ENCODE data around the gene FBN2.

DNA sequence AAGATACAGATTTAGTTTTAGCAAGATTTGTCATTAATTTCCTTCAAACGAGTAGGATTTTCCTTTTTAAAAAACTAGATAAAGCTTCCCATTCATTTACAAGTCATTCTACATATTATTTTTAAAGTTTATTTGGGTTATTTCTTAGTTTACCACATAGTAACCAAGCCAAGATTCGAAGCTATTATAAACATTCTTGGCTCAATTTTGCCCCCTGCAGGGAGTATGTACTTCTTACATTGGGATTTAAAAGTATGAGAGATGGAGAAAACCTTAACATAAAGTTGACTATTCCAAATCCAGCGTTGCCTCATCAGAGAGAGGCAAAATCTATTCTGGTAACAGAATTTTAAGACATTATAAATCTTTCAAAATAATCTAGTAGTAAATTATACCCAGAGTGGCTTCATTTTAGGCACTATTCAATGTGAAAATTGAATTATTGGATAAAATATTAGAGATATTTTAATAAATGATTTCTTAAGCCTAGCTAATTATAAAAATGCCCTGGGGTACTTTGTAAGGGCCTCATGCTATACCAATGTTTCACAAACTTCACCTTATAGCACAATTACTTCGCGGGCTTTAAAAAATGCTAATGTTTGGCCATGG, 39.1 kb downstream of the FBN2 start:
- TF ChIP-seq L3MBTL2 (IDR thresholded peaks at IDR 0.05) (no peak), NR2C2 (CRISPR knock-in tag; IDR thresholded peaks at IDR 0.05) (no peak), NR2C2 (tag; IDR thresholded peaks at IDR 0.05) (no peak), SIN3A (IDR thresholded peaks at IDR 0.05; ENCODE audit: borderline replicate concordance in 2 of 2, control insufficient read depth in 1 of 2, low read depth in 2 of 2, low read length in 2 of 2) (no peak)
